GM19455 (cell line): ENCODE data around the gene H3-3A.
A peak's percentile ranks its signal among the peaks of the same experiment; 100 is the strongest.

Experiments
- ATAC-seq: cut with Tn5 transposase; IDR thresholded peaks from one replicate; pipeline ENCODE4 v1.9.1; 2021; ENCODE audit not compliant: unreplicated experiment

Gene H3-3A

GRCh38 chr1:226062558-226063223 is at the start of gene H3-3A:
Gene H3-3A (plus strand): TSS chr1:226062716. CDS start chr1:226064352, 1,636 bp downstream.
- peak; percentile 75 for ATAC-seq

GRCh38 chr1:226017070-226017469 is 45.4 kb upstream of the H3-3A start:
- ATAC-seq: no peak

GRCh38 chr1:226019572-226019971 is 42.9 kb upstream of the H3-3A start:
- ATAC-seq: no peak

GRCh38 chr1:226021401-226021800 is 41.1 kb upstream of the H3-3A start:
- no peak for ATAC-seq

GRCh38 chr1:226021801-226022200 is 40.7 kb upstream of the H3-3A start:
- ATAC-seq: no peak

- ATAC-seq: no peak
Measured at GRCh38 chr1:226023735-226024134, 38.8 kb upstream of the H3-3A start.

GRCh38 chr1:226026833-226027232 is 35.7 kb upstream of the H3-3A start:
- ATAC-seq: no peak

GRCh38 chr1:226027538-226028217 is 34.8 kb upstream of the H3-3A start:
- ATAC-seq: no peak

GRCh38 chr1:226029093-226029496 is 33.4 kb upstream of the H3-3A start:
- ATAC-seq: peak; percentile 94

- ATAC-seq: no peak
Measured at GRCh38 chr1:226029568-226030225, 32.8 kb upstream of the H3-3A start.

- no peak for ATAC-seq
Measured at GRCh38 chr1:226033582-226033981, 28.9 kb upstream of the H3-3A start.

GRCh38 chr1:226033991-226034390 is 28.5 kb upstream of the H3-3A start:
- no peak for ATAC-seq

GRCh38 chr1:226034482-226034881 is 28.0 kb upstream of the H3-3A start:
- no peak for ATAC-seq

GRCh38 chr1:226035915-226036314 is 26.6 kb upstream of the H3-3A start:
- no peak for ATAC-seq

- no peak for ATAC-seq
Measured at GRCh38 chr1:226038661-226039060, 23.9 kb upstream of the H3-3A start.

- no peak for ATAC-seq
Measured at GRCh38 chr1:226041419-226041818, 21.1 kb upstream of the H3-3A start.

- no peak for ATAC-seq
Measured at GRCh38 chr1:226044514-226045101, 17.9 kb upstream of the H3-3A start.

- no peak for ATAC-seq
Measured at GRCh38 chr1:226046240-226046639, 16.3 kb upstream of the H3-3A start.

GRCh38 chr1:226047495-226047894 is 15.0 kb upstream of the H3-3A start:
- ATAC-seq: no peak

- ATAC-seq: no peak
Measured at GRCh38 chr1:226048886-226049285, 13.6 kb upstream of the H3-3A start.

- ATAC-seq: no peak
Measured at GRCh38 chr1:226050133-226050532, 12.4 kb upstream of the H3-3A start.

- no peak for ATAC-seq
Measured at GRCh38 chr1:226051365-226051764, 11.2 kb upstream of the H3-3A start.
